ENCODE results near the gene CNST. TPM values are rescaled to one million over a fixed set of nuclear protein-coding genes. Genes with fewer than 3 reads are reported as not detected.

CNST gene
- total and polyA plus RNA-seq, 9 of the 15 experiments (the other 6 are each of a cell fraction or from before 2014, with no cell fraction given): 17.0 to 55.3 (median 30.8) TPM

DNA sequence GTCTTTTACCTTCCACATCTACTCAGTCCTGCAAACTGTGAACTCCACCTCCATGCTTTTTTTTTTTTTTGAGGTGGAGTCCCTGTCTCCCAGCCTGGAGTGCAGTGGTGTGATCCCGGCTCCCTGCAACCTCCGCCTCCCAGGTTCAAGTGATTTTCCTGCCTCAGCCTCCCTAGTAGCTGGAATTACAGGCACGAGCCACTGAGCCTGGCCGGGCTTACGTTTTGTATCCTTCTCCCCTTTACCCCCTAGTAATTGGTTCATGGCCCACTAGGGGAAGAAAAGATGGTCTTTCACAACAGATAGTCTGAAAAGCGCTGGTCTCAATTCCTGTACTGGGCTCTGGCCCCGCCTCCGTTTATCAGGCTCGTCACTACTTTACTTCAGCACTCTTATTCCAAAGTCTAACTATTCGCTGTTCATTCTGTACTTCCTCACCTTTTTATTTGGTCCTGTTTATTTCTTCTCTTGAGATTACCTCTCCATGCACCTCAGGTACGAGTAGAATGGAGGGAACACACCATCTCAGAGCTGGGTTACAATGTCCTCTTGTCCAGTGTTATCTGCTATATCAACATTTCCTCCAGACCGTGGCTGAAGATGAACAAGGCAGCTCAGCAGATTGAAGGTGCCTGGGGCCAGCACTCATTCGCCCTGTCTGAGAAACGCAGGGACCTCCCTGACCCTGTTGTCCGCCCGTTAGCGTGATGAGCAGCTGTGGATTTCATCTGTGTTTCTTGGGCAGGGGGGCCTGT lies 16.2 kb downstream of the CNST start (continued):
- TF ChIP-seq, protein P1, sequence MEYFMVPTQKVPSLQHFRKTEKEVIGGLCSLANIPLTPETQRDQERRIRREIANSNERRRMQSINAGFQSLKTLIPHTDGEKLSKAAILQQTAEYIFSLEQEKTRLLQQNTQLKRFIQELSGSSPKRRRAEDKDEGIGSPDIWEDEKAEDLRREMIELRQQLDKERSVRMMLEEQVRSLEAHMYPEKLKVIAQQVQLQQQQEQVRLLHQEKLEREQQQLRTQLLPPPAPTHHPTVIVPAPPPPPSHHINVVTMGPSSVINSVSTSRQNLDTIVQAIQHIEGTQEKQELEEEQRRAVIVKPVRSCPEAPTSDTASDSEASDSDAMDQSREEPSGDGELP (CRISPR knock-in tag; IDR thresholded peaks at IDR 0.05; ENCODE audit: borderline replicate concordance): peak; percentile 32; the same call in 1 of the 2 replicates
- no peak for TF ChIP-seq CREB1 (IDR thresholded peaks at IDR 0.05)
- 0 out of 2 replicates have a peak, but pooled peaks have one; percentile 16 for TF ChIP-seq CREB1 (CRISPR knock-in tag; IDR thresholded peaks at IDR 0.05)
- no peak for TF ChIP-seq NCOA2 (IDR thresholded peaks at IDR 0.05; ENCODE audit: partially characterized antibody in 2 of 2)
- no peak for TF ChIP-seq HNRNPH1 (optimal IDR thresholded peaks at IDR 0.05; ENCODE audit: low read depth, low read length)
- no peak for TF ChIP-seq ZBTB43 (CRISPR knock-in tag; IDR thresholded peaks at IDR 0.05)
- no peak for TF ChIP-seq PHB (CRISPR knock-in tag; IDR thresholded peaks at IDR 0.05)
- TF ChIP-seq, protein P2, sequence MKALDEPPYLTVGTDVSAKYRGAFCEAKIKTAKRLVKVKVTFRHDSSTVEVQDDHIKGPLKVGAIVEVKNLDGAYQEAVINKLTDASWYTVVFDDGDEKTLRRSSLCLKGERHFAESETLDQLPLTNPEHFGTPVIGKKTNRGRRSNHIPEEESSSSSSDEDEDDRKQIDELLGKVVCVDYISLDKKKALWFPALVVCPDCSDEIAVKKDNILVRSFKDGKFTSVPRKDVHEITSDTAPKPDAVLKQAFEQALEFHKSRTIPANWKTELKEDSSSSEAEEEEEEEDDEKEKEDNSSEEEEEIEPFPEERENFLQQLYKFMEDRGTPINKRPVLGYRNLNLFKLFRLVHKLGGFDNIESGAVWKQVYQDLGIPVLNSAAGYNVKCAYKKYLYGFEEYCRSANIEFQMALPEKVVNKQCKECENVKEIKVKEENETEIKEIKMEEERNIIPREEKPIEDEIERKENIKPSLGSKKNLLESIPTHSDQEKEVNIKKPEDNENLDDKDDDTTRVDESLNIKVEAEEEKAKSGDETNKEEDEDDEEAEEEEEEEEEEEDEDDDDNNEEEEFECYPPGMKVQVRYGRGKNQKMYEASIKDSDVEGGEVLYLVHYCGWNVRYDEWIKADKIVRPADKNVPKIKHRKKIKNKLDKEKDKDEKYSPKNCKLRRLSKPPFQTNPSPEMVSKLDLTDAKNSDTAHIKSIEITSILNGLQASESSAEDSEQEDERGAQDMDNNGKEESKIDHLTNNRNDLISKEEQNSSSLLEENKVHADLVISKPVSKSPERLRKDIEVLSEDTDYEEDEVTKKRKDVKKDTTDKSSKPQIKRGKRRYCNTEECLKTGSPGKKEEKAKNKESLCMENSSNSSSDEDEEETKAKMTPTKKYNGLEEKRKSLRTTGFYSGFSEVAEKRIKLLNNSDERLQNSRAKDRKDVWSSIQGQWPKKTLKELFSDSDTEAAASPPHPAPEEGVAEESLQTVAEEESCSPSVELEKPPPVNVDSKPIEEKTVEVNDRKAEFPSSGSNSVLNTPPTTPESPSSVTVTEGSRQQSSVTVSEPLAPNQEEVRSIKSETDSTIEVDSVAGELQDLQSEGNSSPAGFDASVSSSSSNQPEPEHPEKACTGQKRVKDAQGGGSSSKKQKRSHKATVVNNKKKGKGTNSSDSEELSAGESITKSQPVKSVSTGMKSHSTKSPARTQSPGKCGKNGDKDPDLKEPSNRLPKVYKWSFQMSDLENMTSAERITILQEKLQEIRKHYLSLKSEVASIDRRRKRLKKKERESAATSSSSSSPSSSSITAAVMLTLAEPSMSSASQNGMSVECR (CRISPR knock-in tag; IDR thresholded peaks at IDR 0.05): no peak
- peak; percentile 78 for TF ChIP-seq DPF2 (IDR thresholded peaks at IDR 0.05)
- TF ChIP-seq SMARCC2 (IDR thresholded peaks at IDR 0.05; ENCODE audit: low read depth): no peak
- TF ChIP-seq, protein P3, sequence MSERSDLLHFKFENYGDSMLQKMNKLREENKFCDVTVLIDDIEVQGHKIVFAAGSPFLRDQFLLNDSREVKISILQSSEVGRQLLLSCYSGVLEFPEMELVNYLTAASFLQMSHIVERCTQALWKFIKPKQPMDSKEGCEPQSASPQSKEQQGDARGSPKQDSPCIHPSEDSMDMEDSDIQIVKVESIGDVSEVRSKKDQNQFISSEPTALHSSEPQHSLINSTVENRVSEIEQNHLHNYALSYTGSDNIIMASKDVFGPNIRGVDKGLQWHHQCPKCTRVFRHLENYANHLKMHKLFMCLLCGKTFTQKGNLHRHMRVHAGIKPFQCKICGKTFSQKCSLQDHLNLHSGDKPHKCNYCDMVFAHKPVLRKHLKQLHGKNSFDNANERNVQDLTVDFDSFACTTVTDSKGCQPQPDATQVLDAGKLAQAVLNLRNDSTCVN (CRISPR knock-in tag; IDR thresholded peaks at IDR 0.05): no peak
- 0 out of 2 replicates have a peak, but pooled peaks have one; percentile 30 for TF ChIP-seq ZNF766 (CRISPR knock-in tag; conservative IDR thresholded peaks at IDR 0.05)
- TF ChIP-seq HNRNPL (IDR thresholded peaks at IDR 0.05; ENCODE audit: low read depth, low read length): no peak
- TF ChIP-seq, protein P4, sequence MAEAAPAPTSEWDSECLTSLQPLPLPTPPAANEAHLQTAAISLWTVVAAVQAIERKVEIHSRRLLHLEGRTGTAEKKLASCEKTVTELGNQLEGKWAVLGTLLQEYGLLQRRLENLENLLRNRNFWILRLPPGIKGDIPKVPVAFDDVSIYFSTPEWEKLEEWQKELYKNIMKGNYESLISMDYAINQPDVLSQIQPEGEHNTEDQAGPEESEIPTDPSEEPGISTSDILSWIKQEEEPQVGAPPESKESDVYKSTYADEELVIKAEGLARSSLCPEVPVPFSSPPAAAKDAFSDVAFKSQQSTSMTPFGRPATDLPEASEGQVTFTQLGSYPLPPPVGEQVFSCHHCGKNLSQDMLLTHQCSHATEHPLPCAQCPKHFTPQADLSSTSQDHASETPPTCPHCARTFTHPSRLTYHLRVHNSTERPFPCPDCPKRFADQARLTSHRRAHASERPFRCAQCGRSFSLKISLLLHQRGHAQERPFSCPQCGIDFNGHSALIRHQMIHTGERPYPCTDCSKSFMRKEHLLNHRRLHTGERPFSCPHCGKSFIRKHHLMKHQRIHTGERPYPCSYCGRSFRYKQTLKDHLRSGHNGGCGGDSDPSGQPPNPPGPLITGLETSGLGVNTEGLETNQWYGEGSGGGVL (CRISPR knock-in tag; IDR thresholded peaks at IDR 0.05): no peak

All from K562 (cell line).